Left lung (tissue), 10 donors: ENCODE data around the gene ANKRA2. TPM values are rescaled to one million over a fixed set of nuclear protein-coding genes. Genes with fewer than 3 reads are reported as not detected.

Experiments used
- ATAC-seq: fragments of 200-7000 bp; cut with Tn5 transposase; one replicate; pipeline ENCODE4 v1.9.1; 2020; ENCODE audit warnings: moderate library complexity
- DNase-seq, 4 donors: peaks; one replicate each; pipeline ENCODE4 v3.0.0-alpha.2; 2013 to 2020
- H3K27ac ChIP-seq, 2 donors: fragments of 200-600 bp; sonication (generic) in 1 of 2; one replicate each; pipeline versions ENCODE4 v1.5.0 to v1.8.0; 2020 to 2021
- H3K27me3 ChIP-seq, 2 donors: fragments of 200-600 bp; sonication (generic) in 1 of 2; one replicate each; pipeline versions ENCODE4 v1.5.0 to v1.8.0; 2020 to 2021
- H3K36me3 ChIP-seq, 2 donors: fragments of 200-600 bp; sonication (generic) in 1 of 2; one replicate each; pipeline versions ENCODE4 v1.5.0 to v1.8.0; 2020 to 2021
- H3K4me1 ChIP-seq, 2 donors: fragments of 200-600 bp; one replicate each; pipeline ENCODE4 v1.8.0; 2021
- H3K4me3 ChIP-seq, 2 donors: fragments of 200-600 bp; sonication (generic) in 1 of 2; one replicate each; pipeline versions ENCODE4 v1.5.0 to v1.8.0; 2020 to 2021; ENCODE audit warnings: mild to moderate bottlenecking in 1 of 2
- H3K9me3 ChIP-seq, 2 donors: fragments of 200-600 bp; sonication (generic) in 1 of 2; one replicate each; pipeline versions ENCODE4 v1.5.0 to v1.8.0; 2020 to 2021
- intact Hi-C, 2 donors: fragments of 100-400 bp; cut with DNase I; formaldehyde crosslinking; loops; one replicate each; pipeline versions ENCODE4 v1.11.2 to v1.14.2; 2022
- polyA plus RNA-seq, 6 donors: library from polyadenylated mRNA; unstranded; fragments of 120-200 nt; gene quantifications; one replicate each; pipeline ENCODE4 v1.2.1, GENCODE V29; 2013; ENCODE audit not compliant: insufficient read length in 6 of 6
- total RNA-seq, 2 donors: library from RNA; stranded (reverse); fragmentation: NEBNext Ultra II Directional; extraction: Animal tissue kit (Norgen Biotek cat#: 25700); gene quantifications; one replicate each; pipeline ENCODE4 v1.2.1, GENCODE V29; 2021
- TF ChIP-seq, protein P1 (sequence below), 2 donors: fragments of 200-600 bp; sonication (generic) in 1 of 2; IDR thresholded peaks; one replicate each; pipeline versions ENCODE4 v1.5.0 to v1.8.0; 2021; ENCODE audit warnings: antibody characterized with exemption in 2 of 2
- donor health status: DM: no; HTN: yes; CAD: no.
- donor health status: DM: no; HTN: no; CAD: no.

ANKRA2 gene
- total and polyA plus RNA-seq, 8 donors, result 11.9 to 94.1 (median 65.3) TPM

- TF ChIP-seq, protein P1, sequence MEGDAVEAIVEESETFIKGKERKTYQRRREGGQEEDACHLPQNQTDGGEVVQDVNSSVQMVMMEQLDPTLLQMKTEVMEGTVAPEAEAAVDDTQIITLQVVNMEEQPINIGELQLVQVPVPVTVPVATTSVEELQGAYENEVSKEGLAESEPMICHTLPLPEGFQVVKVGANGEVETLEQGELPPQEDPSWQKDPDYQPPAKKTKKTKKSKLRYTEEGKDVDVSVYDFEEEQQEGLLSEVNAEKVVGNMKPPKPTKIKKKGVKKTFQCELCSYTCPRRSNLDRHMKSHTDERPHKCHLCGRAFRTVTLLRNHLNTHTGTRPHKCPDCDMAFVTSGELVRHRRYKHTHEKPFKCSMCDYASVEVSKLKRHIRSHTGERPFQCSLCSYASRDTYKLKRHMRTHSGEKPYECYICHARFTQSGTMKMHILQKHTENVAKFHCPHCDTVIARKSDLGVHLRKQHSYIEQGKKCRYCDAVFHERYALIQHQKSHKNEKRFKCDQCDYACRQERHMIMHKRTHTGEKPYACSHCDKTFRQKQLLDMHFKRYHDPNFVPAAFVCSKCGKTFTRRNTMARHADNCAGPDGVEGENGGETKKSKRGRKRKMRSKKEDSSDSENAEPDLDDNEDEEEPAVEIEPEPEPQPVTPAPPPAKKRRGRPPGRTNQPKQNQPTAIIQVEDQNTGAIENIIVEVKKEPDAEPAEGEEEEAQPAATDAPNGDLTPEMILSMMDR (IDR thresholded peaks at IDR 0.05), result peak; percentile 39 to 57
- Histone ChIP-seq H3K36me3 (no peaks in the 10 kb centered on the region), H3K4me3 (no peak overlapping the region), H3K9me3 (peaks cover 0 to 3% of the 10 kb centered on the region in 2 donors), H3K27me3 (no peaks in the 10 kb centered on the region), H3K27ac (no peak overlapping the region), H3K4me1 (no peaks in the 10 kb centered on the region)
- DNase-seq, result peak in 1 of 4 donors; percentile 7
- ATAC-seq, result peak; percentile 50
- intact Hi-C loops, result loop anchor here in 1 of 2 donors (10.0 kb wide), 1 partner anchor 198 kb away; no protein-coding TSS in a partner anchor
Measured at GRCh38 chr5:73596705-73597328, 31.4 kb upstream of the ANKRA2 start.

DNA sequence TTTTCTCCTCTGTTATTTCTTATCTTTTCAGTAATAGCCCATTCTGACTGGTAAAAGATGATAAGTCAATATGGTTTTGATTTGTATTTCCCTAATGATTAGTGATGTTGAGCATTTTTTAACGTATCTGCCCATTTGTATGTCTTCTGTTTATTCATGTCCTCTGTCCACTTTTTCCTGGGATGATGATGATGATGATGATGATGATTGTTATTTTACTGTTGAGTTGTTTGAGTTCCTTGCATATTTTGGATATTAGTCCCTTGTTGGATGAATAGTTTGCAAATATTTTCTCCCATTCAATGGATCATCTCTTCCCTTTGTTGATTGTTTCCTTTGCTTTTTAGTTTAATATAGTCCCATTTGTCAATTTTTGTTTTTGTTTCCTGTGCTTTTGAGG, 27.1 kb upstream of the ANKRA2 start:
- ATAC-seq (no peak), DNase-seq (no peak)
- intact Hi-C loops, result loop anchor here in 1 of 2 donors (10.0 kb wide), 1 partner anchor 202 kb away; no protein-coding TSS in a partner anchor
- H3K4me1 ChIP-seq, result no peaks in the 10 kb centered on the region
- H3K9me3 ChIP-seq, result no peaks in the 10 kb centered on the region
- H3K27ac ChIP-seq, result no peak overlapping the region
- H3K27me3 ChIP-seq, result no peaks in the 10 kb centered on the region
- no peaks in the 10 kb centered on the region for H3K36me3 ChIP-seq
- TF ChIP-seq, protein P1 (IDR thresholded peaks at IDR 0.05), result no peak
- H3K4me3 ChIP-seq, result no peak overlapping the region

GRCh38 chr5:73591698-73592501, 26.5 kb upstream of the ANKRA2 start:
- Histone ChIP-seq H3K27me3 (no peaks in the 10 kb centered on the region), H3K27ac (no peak overlapping the region), H3K36me3 (no peaks in the 10 kb centered on the region), H3K9me3 (no peaks in the 10 kb centered on the region), H3K4me1 (no peaks in the 10 kb centered on the region), H3K4me3 (no peak overlapping the region)
- DNase-seq, result no peak
- no peak for ATAC-seq
- intact Hi-C loops, result loop anchor here (2.0 to 10.0 kb wide), 2 partner anchors 201 to 203 kb away; no protein-coding TSS in a partner anchor
- TF ChIP-seq, protein P1 (IDR thresholded peaks at IDR 0.05), result no peak

DNA sequence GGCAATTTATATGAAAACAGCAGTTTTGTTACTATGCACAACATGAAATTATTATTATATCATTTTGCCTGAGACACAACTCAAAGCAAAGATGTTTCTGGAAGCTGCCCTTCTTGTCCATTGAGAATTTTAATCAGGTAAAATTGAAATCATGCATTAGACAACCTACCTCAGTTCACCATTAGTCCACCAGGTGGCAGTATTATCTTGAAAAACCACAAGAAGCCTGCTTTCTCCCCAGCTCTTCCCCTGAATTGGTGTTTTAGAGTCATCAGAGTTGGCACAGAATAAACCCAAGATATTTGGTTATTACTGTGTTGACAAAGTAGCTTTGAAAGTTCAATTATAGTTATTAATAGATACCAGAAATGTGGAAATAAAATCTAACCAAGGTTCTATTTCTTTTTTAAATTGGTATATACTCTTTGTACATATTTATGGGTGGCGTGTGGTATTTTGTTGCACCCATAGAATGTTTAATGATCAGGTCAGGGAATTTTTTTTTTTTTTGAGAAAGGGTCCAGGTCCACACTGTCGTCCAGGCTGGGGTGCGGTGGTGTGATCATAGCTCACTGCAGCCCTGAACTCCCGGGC, 25.8 kb upstream of the ANKRA2 start:
- intact Hi-C loops, result loop anchor here (2.0 to 10.0 kb wide), 2 partner anchors 202 to 204 kb away; no protein-coding TSS in a partner anchor
- Histone ChIP-seq H3K9me3 (no peaks in the 10 kb centered on the region), H3K36me3 (no peaks in the 10 kb centered on the region), H3K4me3 (no peak overlapping the region), H3K4me1 (no peaks in the 10 kb centered on the region), H3K27me3 (no peaks in the 10 kb centered on the region), H3K27ac (no peak overlapping the region)
- DNase-seq, result peak in 2 of 4 donors; percentile 62 to 81
- TF ChIP-seq, protein P1 (IDR thresholded peaks at IDR 0.05), result peak; percentile 75 to 84
- peak; percentile 96 for ATAC-seq

GRCh38 chr5:73587923-73588322, 22.5 kb upstream of the ANKRA2 start:
- TF ChIP-seq, protein P1 (IDR thresholded peaks at IDR 0.05), result no peak
- no peak for DNase-seq
- H3K27me3 ChIP-seq, result no peaks in the 10 kb centered on the region
- H3K9me3 ChIP-seq, result no peaks in the 10 kb centered on the region
- no peaks in the 10 kb centered on the region for H3K36me3 ChIP-seq
- intact Hi-C loops, result no loop called here
- H3K4me3 ChIP-seq, result no peak overlapping the region
- H3K4me1 ChIP-seq, result no peaks in the 10 kb centered on the region
- ATAC-seq, result no peak
- no peak overlapping the region for H3K27ac ChIP-seq
